Vagina (tissue), 2 donors: Measurements from ENCODE around the gene SLC12A1.

ENCODE experiments used
- CTCF ChIP-seq, 3 experiments: fragments of 450-650 bp in 2 of 3; fragments of 200-600 bp in 1 of 3; sonication (generic) in 1 of 3; IDR thresholded peaks; one replicate each; pipeline ENCODE4 v1.5.1; 2017 to 2019; ENCODE audit warnings: antibody characterized with exemption in 3 of 3, mild to moderate bottlenecking in 2 of 3, moderate library complexity in 2 of 3
- POLR2A ChIP-seq, 2 donors: fragments of 450-650 bp; IDR thresholded peaks; one replicate each; pipeline ENCODE4 v1.6.1; 2017; ENCODE audit warnings: antibody characterized with exemption in 2 of 2, mild to moderate bottlenecking in 2 of 2, moderate library complexity in 2 of 2
- POLR2AphosphoS5 ChIP-seq, 2 donors: sonication (generic); formaldehyde crosslinking; IDR thresholded peaks; one replicate each; pipeline ENCODE4 v1.9.0; 2017; ENCODE audit warnings: antibody characterized with exemption in 2 of 2, mild to moderate bottlenecking in 2 of 2, low read depth in 1 of 2; ENCODE audit not compliant: insufficient read depth in 1 of 2

DNA sequence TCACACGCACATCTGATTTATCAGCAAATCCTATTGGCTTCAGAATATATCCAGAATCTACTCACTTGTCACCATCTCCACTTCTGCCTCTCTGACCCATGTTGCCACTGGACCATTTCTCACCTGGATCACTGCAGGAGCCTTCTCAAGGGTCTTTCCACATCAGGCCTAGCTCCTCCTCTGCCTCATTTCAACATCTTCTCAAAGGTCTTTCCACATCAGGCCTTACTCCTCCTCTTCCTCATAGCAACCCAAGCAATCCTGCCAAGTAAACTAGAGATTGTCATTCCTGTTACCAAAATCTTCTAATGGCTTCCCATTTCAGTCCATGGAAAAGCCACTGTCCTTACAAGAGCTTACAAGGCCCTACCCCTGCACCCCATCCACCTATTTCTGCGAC is 107.1 kb downstream of the SLC12A1 start:
- no peak for TF ChIP-seq CTCF (IDR thresholded peaks at IDR 0.05)
- TF ChIP-seq POLR2A (IDR thresholded peaks at IDR 0.05): no peak
- no peak for TF ChIP-seq POLR2AphosphoS5 (IDR thresholded peaks at IDR 0.05; ENCODE audit: insufficient read depth in 1 of 2, low read depth in 1 of 2)
